Femur (tissue), 1 donor: ENCODE measurements around the gene AKIRIN1.
"Not testable (repeated sequence)": the region's sequence is repeated elsewhere in the genome, so short reads cannot be mapped to it uniquely, and the experiment has no call there.

ENCODE experiments used
- DNase-seq: peaks from one replicate; pipeline ENCODE4 v3.0.0-alpha.2; 2017

AKIRIN1 gene

DNA sequence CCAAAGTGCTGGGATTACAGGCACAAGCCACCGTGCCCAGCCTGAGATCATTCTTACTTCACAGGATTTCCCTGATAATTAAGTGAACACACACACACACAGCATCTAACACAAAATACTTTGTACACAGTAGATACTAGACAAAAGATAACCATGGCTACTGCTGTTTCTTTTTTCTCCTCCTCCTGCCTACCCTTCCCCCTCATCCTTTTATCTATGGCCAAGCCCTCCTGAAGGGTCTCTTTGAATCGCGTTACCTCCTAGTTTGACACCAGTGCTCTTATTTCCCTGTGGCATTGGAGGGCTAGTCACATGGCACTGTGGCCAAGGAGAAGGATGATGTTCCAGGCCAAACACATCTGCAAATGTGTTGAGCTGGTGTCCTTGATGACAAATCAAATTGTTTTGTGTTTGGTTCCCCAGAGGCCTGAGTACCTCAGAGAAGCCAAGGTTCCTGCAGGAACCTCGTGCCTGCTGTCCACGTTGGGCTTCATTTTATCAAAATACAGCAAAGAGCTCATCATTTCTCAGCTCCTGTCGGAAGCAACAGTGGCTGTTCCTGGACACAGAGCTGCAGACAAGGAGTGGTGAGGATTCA is 55.6 kb downstream of the AKIRIN1 start:
- DNase-seq = no peak

DNA sequence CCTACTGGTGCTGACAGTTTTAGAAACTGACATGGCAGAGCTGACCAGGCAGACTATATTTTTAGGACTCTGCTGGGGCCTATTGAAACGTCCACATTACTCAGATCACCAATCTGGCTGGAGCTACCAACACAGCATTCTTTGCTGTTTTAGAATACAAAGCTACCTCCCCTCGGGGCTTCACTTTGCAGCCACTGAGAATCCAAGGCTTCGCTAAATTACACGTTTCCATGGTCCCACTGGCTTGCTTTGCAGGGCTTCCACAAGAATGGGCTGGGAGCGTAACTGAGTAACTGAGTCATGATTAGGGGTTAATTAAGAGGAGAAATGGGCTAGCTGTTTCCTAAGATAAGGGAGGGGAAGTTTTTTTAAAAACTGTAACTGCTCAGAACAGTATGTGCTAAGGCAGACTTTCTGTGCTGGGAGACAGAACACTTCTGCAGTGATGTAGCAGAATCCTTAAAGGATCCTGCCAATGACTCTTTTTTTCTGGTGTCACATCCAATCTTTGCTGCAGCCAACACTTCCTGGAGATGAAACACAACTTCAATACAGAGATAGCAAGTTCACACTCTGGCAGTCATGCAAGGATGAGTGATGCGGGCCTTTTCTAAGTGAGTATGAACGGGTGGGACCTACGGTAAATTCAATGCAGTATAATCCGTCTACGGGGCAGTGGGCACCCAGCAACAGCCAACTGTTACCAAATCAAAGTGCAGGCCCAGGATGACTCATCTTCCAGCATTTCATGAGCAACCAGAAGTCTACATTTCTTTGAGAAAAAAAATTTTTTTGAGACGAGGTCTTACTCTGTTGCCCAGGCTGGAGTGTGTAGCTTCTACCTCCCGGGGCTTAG is 56.5 kb downstream of the AKIRIN1 start:
- DNase-seq = no peak

DNA sequence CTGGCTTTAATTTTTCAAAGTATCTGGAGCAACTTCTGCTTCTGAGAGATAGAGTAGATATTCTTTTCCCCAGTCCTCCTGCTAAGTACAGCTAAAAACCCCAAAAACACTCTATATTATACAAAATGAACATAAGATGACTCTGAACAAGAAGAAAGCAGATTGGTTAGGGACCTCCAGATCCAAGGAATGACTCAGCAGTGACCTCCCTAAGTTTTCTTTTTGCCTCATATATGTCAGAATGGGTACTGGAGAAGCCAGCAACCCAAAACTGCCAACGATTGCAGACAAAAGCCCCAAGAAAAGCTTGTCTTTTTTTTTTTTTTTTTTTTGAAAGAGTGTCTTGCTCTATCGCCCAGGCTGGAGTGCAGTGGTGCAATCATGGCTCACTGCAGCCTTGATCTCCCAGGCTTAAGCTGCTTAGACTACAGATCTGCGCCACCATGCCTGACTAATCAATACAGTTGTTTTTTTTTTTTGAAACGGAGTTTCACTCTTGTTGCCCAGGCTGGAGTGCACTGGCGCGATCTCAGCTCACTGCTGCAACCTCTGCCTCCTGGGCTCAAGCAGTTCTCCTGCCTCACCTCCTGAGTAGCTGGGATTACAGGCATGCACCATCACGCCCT is 57.8 kb downstream of the AKIRIN1 start:
- DNase-seq = no peak

DNA sequence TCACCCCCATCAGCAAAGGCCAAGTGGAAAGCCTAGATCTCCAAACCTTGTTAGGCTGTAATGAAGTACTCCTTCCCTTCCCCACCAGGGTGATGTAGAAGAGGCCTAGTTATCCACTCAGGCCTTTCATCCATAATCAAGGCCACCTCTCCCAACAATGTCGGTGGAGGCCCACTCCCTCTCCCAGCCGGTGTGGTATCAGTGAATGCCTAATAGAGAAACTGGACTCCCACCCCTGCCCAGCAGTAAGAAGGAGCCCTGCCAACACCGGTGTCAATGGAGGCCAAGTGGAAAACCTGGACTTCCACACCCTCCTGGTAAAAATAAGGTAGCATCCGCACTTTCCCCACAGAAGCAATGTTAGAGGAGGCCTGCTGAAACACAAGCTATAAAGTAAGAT is 58.9 kb downstream of the AKIRIN1 start:
- no peak for DNase-seq

DNA sequence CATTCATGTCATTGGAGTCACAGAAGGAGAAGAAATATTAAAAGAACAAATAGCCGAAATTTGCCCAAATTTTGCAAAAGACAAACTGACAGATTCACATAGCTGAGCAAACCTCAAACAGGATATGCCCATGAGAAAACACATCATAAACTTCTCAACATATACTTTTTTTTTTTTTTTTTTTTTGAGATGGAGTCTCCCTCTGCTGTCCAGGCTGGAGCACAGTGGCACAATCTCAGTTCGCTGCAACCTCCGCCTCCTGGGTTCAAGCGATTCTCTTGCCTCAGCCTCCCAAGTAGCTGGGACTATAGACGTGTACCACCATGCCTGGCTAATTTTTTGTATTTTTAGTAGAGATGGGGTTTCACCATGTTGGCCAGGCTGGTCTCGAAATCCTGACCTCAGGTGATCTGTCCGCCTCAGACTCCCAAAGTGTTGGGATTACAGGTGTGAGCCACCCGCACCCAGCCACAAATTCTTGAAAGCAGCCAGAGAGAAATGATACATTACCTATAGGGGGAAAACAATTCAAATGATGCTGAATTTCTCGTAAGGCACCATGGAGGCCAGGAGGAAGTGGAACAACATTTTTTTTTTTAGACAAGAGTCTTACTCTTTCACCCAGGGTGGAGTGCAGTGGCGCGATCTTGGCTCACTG is 60.2 kb downstream of the AKIRIN1 start:
- not testable (repeated sequence) for DNase-seq

DNA sequence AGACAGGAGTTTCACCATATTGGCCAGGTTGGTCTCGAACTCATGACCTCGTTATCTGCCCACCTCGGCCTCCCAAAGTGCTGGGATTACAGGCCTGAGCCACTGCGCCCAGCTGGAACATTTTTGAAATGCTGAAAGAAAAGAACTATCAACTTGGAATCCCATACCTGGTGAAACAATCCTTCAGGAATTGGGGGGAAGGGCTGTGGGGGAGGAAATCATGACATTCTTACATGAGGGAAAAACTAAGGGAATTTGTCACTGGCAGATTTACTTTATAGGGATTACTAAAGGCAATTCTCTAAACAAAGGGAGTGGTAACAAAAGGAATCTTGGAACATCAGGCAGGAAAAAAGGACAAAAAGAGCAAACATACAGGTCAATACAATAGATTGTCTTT is 60.9 kb downstream of the AKIRIN1 start:
- DNase-seq = no peak

DNA sequence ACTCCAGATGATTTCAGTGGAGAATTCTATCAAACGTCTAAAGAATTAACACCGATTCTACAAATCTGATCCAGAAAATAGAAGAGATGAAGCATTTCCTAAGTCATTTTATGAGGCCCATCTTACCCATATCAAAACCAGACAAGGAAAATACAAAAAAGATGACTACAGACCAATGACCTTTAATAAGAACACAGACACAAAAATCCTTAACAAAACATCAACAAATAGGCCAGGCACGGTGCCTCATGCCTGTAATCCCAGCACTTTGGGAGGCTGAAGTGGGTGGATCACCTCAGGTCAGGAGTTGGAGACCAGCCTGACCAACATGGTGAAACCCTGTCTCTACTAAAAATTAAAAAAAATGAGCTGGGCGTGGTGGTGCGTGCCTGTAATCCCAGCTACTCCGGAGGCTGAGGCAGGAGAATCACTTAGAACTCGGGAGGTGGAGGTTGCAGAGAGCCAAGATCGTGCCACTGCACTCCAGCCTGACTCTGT is 64.2 kb downstream of the AKIRIN1 start:
- not testable (repeated sequence) for DNase-seq
